ENCODE measurements around the gene SUCLA2.
"Not testable (repeated sequence)": the region's sequence is repeated elsewhere in the genome, so short reads cannot be mapped to it uniquely, and the experiment has no call there.

SUCLA2 gene

DNA sequence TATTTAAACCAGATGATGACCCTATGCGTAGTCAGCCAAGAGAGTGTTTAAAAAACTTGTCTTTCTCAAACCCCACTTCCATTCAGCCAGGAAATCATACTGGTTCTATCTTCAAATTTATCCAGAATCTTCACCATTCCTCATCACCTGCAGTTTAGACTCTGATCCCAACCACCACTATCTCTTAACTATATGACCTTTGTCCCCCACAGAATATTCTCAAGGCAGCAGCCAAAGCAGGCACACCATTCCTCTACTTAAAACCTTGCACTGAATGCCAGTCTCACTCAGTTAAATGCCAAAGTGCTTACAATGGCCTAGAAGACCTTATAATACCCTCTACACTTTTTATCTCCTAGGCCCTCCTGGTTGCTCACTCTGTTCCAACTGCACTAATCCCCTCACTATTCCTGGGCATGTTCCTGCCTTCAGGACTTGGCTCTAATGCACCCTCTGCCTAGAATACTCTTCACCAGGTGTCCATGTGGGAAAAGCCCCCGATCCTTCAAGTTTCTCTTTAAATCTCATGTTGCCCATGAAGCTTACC, 10.1 kb downstream of the SUCLA2 start:
- no peak for DNase-seq

DNA sequence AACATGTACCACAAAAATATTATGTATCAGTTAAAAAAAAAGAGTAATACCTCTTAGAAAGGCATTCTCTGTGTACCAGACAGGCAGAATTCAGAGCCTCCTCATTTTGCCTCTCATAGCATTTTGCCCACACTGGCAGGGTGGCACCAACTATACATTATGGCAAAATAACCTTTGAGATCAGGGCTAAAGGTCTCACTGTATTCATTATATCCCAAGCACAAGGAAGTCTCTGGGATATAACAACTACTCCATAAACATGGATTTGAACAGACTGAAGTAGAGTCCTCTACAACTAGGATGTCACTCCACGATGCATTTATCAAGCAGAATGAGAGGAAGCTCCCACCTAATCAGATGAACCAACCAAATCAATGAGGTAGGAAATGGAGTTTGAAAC, 10.6 kb downstream of the SUCLA2 start:
- DNase-seq = no peak

GRCh38 chr13:47983070-47983469, 18.0 kb downstream of the SUCLA2 start:
- no peak for DNase-seq

GRCh38 chr13:47976325-47976724, 24.7 kb downstream of the SUCLA2 start:
- no peak for DNase-seq

GRCh38 chr13:47964863-47965262, 36.2 kb downstream of the SUCLA2 start:
- DNase-seq = no peak

DNA sequence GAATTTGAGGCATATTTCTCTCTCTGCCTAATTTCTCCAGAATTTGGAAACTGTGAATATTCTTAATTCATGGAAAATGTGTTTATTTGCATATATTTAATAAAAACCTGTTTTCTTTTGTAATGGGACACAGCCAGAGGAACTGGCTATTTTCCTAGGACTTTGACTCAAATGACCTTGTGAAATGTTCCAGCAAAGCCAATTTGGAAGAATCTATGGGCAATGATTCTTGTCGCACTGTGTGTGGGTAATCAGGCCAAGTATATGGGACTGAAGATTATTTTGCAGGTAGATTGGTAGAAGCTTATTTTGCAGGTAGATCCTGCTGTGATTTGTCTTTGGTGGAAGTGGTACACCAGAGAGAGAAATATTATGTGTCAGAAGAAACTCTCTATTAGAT, 38.8 kb downstream of the SUCLA2 start:
- no peak for DNase-seq

DNA sequence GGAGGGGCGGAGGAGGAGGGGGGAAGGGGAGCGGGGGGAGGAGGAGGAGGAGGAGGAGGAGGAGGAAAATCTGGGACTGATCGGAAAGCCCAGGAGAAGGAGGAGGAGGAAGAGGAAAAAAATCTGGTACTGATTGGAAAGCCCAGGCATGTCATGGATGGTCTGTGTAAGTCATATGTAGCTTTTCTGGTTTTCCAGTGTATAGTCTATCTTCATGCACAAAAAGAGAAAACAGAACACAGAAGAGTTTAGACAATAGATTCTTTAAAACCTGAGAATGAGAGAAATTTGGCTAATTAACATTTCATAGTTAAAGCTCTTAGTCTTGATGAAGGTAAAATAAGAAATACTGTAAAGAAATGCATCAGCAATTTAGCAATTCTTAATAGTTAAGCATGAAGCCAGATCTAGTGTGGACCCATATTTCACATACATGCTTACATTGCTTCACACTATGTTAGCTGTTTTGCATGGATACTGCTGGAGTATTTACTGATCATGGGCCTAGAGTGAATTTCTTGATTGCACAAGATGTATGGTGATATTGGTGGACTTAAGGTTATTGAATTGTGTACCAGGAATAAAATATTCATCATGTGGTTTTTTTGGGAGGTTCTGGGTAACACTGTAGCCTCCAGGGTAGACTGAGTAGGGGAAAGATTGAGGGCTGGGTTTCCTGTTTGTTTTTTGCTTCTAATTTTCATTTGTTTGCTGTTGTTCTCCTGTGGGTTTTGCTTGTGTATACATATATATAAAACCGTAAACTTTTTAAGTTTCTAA, 41.4 kb downstream of the SUCLA2 start:
- DNase-seq = no peak

GRCh38 chr13:47957073-47957472, 44.0 kb downstream of the SUCLA2 start:
- DNase-seq = no peak

GRCh38 chr13:47955836-47956235, 45.2 kb downstream of the SUCLA2 start:
- DNase-seq = no peak

GRCh38 chr13:47949799-47950198, 51.3 kb downstream of the SUCLA2 start:
- no peak for DNase-seq

- DNase-seq = no peak
Measured at GRCh38 chr13:47945738-47946137, 55.3 kb downstream of the SUCLA2 start.

- DNase-seq = not testable (repeated sequence)
Measured at GRCh38 chr13:47945146-47945545, 55.9 kb downstream of the SUCLA2 start.

GRCh38 chr13:47934371-47934770, 66.7 kb downstream of the SUCLA2 start:
- DNase-seq = no peak

GRCh38 chr13:47932950-47933923, 67.8 kb downstream of the SUCLA2 start:
- DNase-seq = no peak

DNA sequence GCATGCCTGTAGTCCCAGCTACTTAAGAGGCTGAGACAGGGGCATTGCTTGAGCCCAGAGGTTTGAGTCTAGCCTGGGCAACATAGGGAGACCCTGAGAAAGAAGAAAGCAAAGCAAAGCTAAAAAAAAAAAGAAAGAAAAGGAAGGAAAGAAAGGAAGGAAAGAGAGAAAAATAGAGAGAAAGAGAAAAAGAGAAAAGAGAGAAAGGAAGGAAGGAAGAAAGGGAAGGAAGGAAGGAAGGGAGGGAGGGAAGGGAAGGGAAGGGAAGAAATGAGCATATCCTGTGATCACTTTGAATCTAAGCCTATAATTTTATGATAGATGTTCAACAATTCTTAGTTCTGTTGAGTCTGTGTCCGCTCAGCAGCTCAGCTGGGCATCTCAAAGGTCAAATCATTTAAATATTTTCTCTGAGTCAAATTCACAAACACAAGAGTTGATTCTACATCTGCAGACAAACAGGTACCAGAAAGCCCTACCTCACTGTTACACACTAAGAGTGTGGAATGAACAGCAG, 70.4 kb downstream of the SUCLA2 start:
- no peak for DNase-seq

GRCh38 chr13:47929156-47929555, 71.9 kb downstream of the SUCLA2 start:
- no peak for DNase-seq

- DNase-seq = no peak
Measured at GRCh38 chr13:47917022-47917574, 84.0 kb downstream of the SUCLA2 start.

GRCh38 chr13:47908197-47908902, 92.7 kb downstream of the SUCLA2 start:
- DNase-seq = no peak

DNA sequence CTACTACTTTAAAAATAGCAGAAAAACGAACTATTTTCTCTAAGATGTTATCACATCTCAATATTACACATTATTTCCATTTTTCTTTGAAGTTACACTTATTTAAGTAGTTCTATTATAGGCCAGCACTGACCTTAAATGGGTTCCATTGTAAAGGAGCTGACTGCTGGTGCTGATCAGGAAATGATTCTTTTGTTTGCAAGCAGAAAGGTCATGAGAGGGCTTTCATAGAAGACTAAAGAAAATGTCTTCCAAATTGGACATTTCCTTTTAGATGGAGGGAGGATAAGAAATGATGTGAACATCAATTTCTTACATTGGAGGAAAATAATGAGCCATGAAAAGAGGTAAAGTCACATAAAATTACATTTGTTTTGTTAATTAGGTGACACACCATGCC, 96.2 kb downstream of the SUCLA2 start:
- DNase-seq = no peak

- no peak for DNase-seq
Measured at GRCh38 chr13:47904241-47904640, 96.8 kb downstream of the SUCLA2 start.

DNA sequence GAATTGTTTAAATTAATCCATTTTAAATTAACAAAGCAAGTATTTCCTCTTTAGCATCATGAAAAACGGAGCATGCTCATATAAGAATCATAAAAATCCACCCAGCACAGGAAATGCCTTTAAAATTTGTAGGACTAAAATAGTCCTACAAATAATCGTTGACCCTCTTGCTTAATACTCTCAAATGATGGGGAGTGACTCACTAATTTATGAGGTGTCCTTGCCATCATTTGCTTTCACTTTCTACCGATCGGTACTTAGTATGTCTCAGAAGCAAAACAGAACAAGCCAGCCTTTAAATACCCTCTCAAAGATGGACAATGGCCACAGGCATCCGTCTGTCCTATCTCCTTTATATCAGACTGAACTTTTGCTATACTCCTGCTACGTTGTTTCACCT, 97.2 kb downstream of the SUCLA2 start:
- DNase-seq = no peak

GRCh38 chr13:47901441-47901840, 99.6 kb downstream of the SUCLA2 start:
- no peak for DNase-seq

Data from activated CD4-positive, alpha-beta T cell treated with anti-CD3 and anti-CD28 coated beads for 4 hours (primary cell).